ENCODE results near the gene RNF213. TPM values are rescaled to one million over a fixed set of nuclear protein-coding genes. Genes with fewer than 3 reads are reported as not detected.

Gene RNF213
- total and polyA plus RNA-seq, 2 of the 8 experiments (the other 6 are each of a cell fraction or from before 2014, with no cell fraction given) = 33.8 to 62.8 TPM

- no peak for TF ChIP-seq CTBP2 (IDR thresholded peaks at IDR 0.05; ENCODE audit: borderline replicate concordance, insufficient read depth, insufficient read length, low read length)
- no peak for TF ChIP-seq CHD1 (IDR thresholded peaks at IDR 0.05; ENCODE audit: low read depth, low read length)
- TF ChIP-seq MAFK (IDR thresholded peaks at IDR 0.05; ENCODE audit: low read depth, low read length) = no peak
- no peak for TF ChIP-seq KDM1A (IDR thresholded peaks at IDR 0.05; ENCODE audit: borderline replicate concordance, low read length)
Observed at GRCh38 chr17:80290156-80290555, 29.5 kb downstream of the RNF213 start (continued).

Data from H1 (cell line).